ENCODE measurements around the gene SERPINH1. TPM values are rescaled to one million over a fixed set of nuclear protein-coding genes. Genes with fewer than 3 reads are reported as not detected.

Gene SERPINH1
- polyA plus RNA-seq, 2 donors: 20.0 to 27.1 TPM

- Histone ChIP-seq H3K27ac (ENCODE audit: low read depth in 2 of 2, low read length in 1 of 2) (no peak overlapping the region), H3K4me1 (ENCODE audit: control insufficient read depth in 2 of 2, insufficient read depth in 2 of 2, low read length in 1 of 2) (no peaks in the 10 kb centered on the region), H3K9me3 (ENCODE audit: control insufficient read depth in 2 of 2, insufficient read depth in 1 of 2, low read depth in 1 of 2, low read length in 1 of 2) (no peaks in the 10 kb centered on the region), H3K36me3 (ENCODE audit: control insufficient read depth in 2 of 2, insufficient read depth in 2 of 2, low read length in 1 of 2) (no peaks in the 10 kb centered on the region), H3K27me3 (ENCODE audit: control insufficient read depth in 1 of 2, insufficient read depth in 2 of 2, low read length in 2 of 2) (no peaks in the 10 kb centered on the region), H3K4me3 (ENCODE audit: low read depth in 1 of 2, low read length in 2 of 2) (no peak overlapping the region)
- 41 to 42% methylated on average over 7 of the region's 7 CpGs for WGBS, 2 donors
These were observed 29.6 kb upstream of the SERPINH1 start for GRCh38 chr11:75532200-75533048.

GRCh38 chr11:75533896-75534258 is 28.2 kb upstream of the SERPINH1 start:
- Histone ChIP-seq H3K27ac (ENCODE audit: low read depth in 2 of 2, low read length in 1 of 2) (no peak overlapping the region), H3K36me3 (ENCODE audit: control insufficient read depth in 2 of 2, insufficient read depth in 2 of 2, low read length in 1 of 2) (no peaks in the 10 kb centered on the region), H3K4me1 (ENCODE audit: control insufficient read depth in 2 of 2, insufficient read depth in 2 of 2, low read length in 1 of 2) (no peaks in the 10 kb centered on the region), H3K9me3 (ENCODE audit: control insufficient read depth in 2 of 2, insufficient read depth in 1 of 2, low read depth in 1 of 2, low read length in 1 of 2) (no peaks in the 10 kb centered on the region), H3K4me3 (ENCODE audit: low read depth in 1 of 2, low read length in 2 of 2) (no peak overlapping the region), H3K27me3 (ENCODE audit: control insufficient read depth in 1 of 2, insufficient read depth in 2 of 2, low read length in 2 of 2) (no peaks in the 10 kb centered on the region)
- 60 to 67% methylated on average over 1 of the region's 1 CpG for WGBS, 2 donors

GRCh38 chr11:75534259-75535069 is 27.6 kb upstream of the SERPINH1 start:
- WGBS, 2 donors: 45 to 50% methylated on average over 15 of the region's 15 CpGs
- Histone ChIP-seq H3K4me1 (ENCODE audit: control insufficient read depth in 2 of 2, insufficient read depth in 2 of 2, low read length in 1 of 2) (no peaks in the 10 kb centered on the region), H3K27me3 (ENCODE audit: control insufficient read depth in 1 of 2, insufficient read depth in 2 of 2, low read length in 2 of 2) (no peaks in the 10 kb centered on the region), H3K4me3 (ENCODE audit: low read depth in 1 of 2, low read length in 2 of 2) (no peak overlapping the region), H3K36me3 (ENCODE audit: control insufficient read depth in 2 of 2, insufficient read depth in 2 of 2, low read length in 1 of 2) (no peaks in the 10 kb centered on the region), H3K27ac (ENCODE audit: low read depth in 2 of 2, low read length in 1 of 2) (no peak overlapping the region), H3K9me3 (ENCODE audit: control insufficient read depth in 2 of 2, insufficient read depth in 1 of 2, low read depth in 1 of 2, low read length in 1 of 2) (no peaks in the 10 kb centered on the region)

GRCh38 chr11:75535071-75535470 is 27.0 kb upstream of the SERPINH1 start:
- Histone ChIP-seq H3K27me3 (ENCODE audit: control insufficient read depth in 1 of 2, insufficient read depth in 2 of 2, low read length in 2 of 2) (no peaks in the 10 kb centered on the region), H3K4me1 (ENCODE audit: control insufficient read depth in 2 of 2, insufficient read depth in 2 of 2, low read length in 1 of 2) (no peaks in the 10 kb centered on the region), H3K4me3 (ENCODE audit: low read depth in 1 of 2, low read length in 2 of 2) (no peak overlapping the region), H3K36me3 (ENCODE audit: control insufficient read depth in 2 of 2, insufficient read depth in 2 of 2, low read length in 1 of 2) (no peaks in the 10 kb centered on the region), H3K9me3 (ENCODE audit: control insufficient read depth in 2 of 2, insufficient read depth in 1 of 2, low read depth in 1 of 2, low read length in 1 of 2) (no peaks in the 10 kb centered on the region), H3K27ac (ENCODE audit: low read depth in 2 of 2, low read length in 1 of 2) (no peak overlapping the region)
- 59 to 82% methylated on average over 1 of the region's 1 CpG for WGBS, 2 donors

- Histone ChIP-seq H3K4me3 (ENCODE audit: low read depth in 1 of 2, low read length in 2 of 2) (no peak overlapping the region), H3K4me1 (ENCODE audit: control insufficient read depth in 2 of 2, insufficient read depth in 2 of 2, low read length in 1 of 2) (no peaks in the 10 kb centered on the region), H3K27ac (ENCODE audit: low read depth in 2 of 2, low read length in 1 of 2) (no peak overlapping the region), H3K27me3 (ENCODE audit: control insufficient read depth in 1 of 2, insufficient read depth in 2 of 2, low read length in 2 of 2) (no peaks in the 10 kb centered on the region), H3K9me3 (ENCODE audit: control insufficient read depth in 2 of 2, insufficient read depth in 1 of 2, low read depth in 1 of 2, low read length in 1 of 2) (no peaks in the 10 kb centered on the region), H3K36me3 (ENCODE audit: control insufficient read depth in 2 of 2, insufficient read depth in 2 of 2, low read length in 1 of 2) (no peaks in the 10 kb centered on the region)
- 70 to 71% methylated on average over 13 of the region's 13 CpGs for WGBS, 2 donors
These were observed 25.0 kb upstream of the SERPINH1 start for GRCh38 chr11:75536786-75537641.

GRCh38 chr11:75537740-75538139 is 24.3 kb upstream of the SERPINH1 start:
- no peaks in the 10 kb centered on the region for H3K4me1 ChIP-seq (ENCODE audit: control insufficient read depth in 2 of 2, insufficient read depth in 2 of 2, low read length in 1 of 2)
- 85% methylated on average over 5 of the region's 5 CpGs for WGBS, 2 donors
- H3K27ac ChIP-seq (ENCODE audit: low read depth in 2 of 2, low read length in 1 of 2): no peak overlapping the region
- no peaks in the 10 kb centered on the region for H3K27me3 ChIP-seq (ENCODE audit: control insufficient read depth in 1 of 2, insufficient read depth in 2 of 2, low read length in 2 of 2)
- no peak overlapping the region for H3K4me3 ChIP-seq (ENCODE audit: low read depth in 1 of 2, low read length in 2 of 2)
- H3K9me3 ChIP-seq (ENCODE audit: control insufficient read depth in 2 of 2, insufficient read depth in 1 of 2, low read depth in 1 of 2, low read length in 1 of 2): no peaks in the 10 kb centered on the region
- H3K36me3 ChIP-seq (ENCODE audit: control insufficient read depth in 2 of 2, insufficient read depth in 2 of 2, low read length in 1 of 2): no peaks in the 10 kb centered on the region

GRCh38 chr11:75538150-75538942 is 23.7 kb upstream of the SERPINH1 start:
- Histone ChIP-seq H3K4me3 (ENCODE audit: low read depth in 1 of 2, low read length in 2 of 2) (no peak overlapping the region), H3K27me3 (ENCODE audit: control insufficient read depth in 1 of 2, insufficient read depth in 2 of 2, low read length in 2 of 2) (no peaks in the 10 kb centered on the region), H3K36me3 (ENCODE audit: control insufficient read depth in 2 of 2, insufficient read depth in 2 of 2, low read length in 1 of 2) (no peaks in the 10 kb centered on the region), H3K27ac (ENCODE audit: low read depth in 2 of 2, low read length in 1 of 2) (no peak overlapping the region), H3K4me1 (ENCODE audit: control insufficient read depth in 2 of 2, insufficient read depth in 2 of 2, low read length in 1 of 2) (no peaks in the 10 kb centered on the region), H3K9me3 (ENCODE audit: control insufficient read depth in 2 of 2, insufficient read depth in 1 of 2, low read depth in 1 of 2, low read length in 1 of 2) (no peaks in the 10 kb centered on the region)
- WGBS, 2 donors: 76 to 77% methylated on average over 11 of the region's 11 CpGs

- no peaks in the 10 kb centered on the region for H3K9me3 ChIP-seq (ENCODE audit: control insufficient read depth in 2 of 2, insufficient read depth in 1 of 2, low read depth in 1 of 2, low read length in 1 of 2)
- no peaks in the 10 kb centered on the region for H3K27me3 ChIP-seq (ENCODE audit: control insufficient read depth in 1 of 2, insufficient read depth in 2 of 2, low read length in 2 of 2)
- 75 to 76% methylated on average over 9 of the region's 9 CpGs for WGBS, 2 donors
- H3K4me1 ChIP-seq (ENCODE audit: control insufficient read depth in 2 of 2, insufficient read depth in 2 of 2, low read length in 1 of 2): no peaks in the 10 kb centered on the region
- no peaks in the 10 kb centered on the region for H3K36me3 ChIP-seq (ENCODE audit: control insufficient read depth in 2 of 2, insufficient read depth in 2 of 2, low read length in 1 of 2)
- H3K27ac ChIP-seq (ENCODE audit: low read depth in 2 of 2, low read length in 1 of 2): no peak overlapping the region
- no peak overlapping the region for H3K4me3 ChIP-seq (ENCODE audit: low read depth in 1 of 2, low read length in 2 of 2)
These were observed 22.4 kb upstream of the SERPINH1 start for GRCh38 chr11:75539459-75540334.

Data from esophagus (tissue), 2 donors.